BJ (cell line): ENCODE data around the gene UBAC1. TPM values are rescaled to one million over a fixed set of nuclear protein-coding genes. Genes with fewer than 3 reads are reported as not detected.
"Not testable (repeated sequence)": the region's sequence is repeated elsewhere in the genome, so short reads cannot be mapped to it uniquely, and the experiment has no call there.

ENCODE experiments used
- CTCF ChIA-PET: fragments of 350-600 bp; formaldehyde crosslinking; extraction: SDS; loops from one replicate; lab custom pipeline; 2021; ENCODE audit warnings: antibody characterized with exemption, inconsistent platforms; lab: Yijun Ruan, JAX
- POLR2A ChIA-PET: fragments of 300-600 bp; sonication (Branson Sonifier 250); formaldehyde crosslinking; extraction: SDS; loops from one replicate; lab custom pipeline; 2021; ENCODE audit warnings: antibody characterized with exemption; lab: Charles Lee
- DNase-seq: peaks from one replicate; pipeline ENCODE4 v3.0.0-alpha.2; 2011; ENCODE audit warnings: low read depth
- H3K27me3 ChIP-seq: 2 replicates; pipeline ENCODE4 v1.6.0; 2011; ENCODE audit warnings: low read length; ENCODE audit not compliant: control insufficient read depth, insufficient read depth
- H3K36me3 ChIP-seq: 2 replicates; pipeline ENCODE4 v1.5.1; 2011; ENCODE audit warnings: low read length; ENCODE audit not compliant: control insufficient read depth, insufficient read depth
- H3K4me3 ChIP-seq: 2 replicates; pipeline ENCODE4 v1.5.1; 2011; ENCODE audit warnings: low read depth, mild to moderate bottlenecking, control low read depth, low read length
- polyA plus RNA-seq: library from polyadenylated mRNA; depleted of rRNA; stranded (reverse); fragments of >200 nt; gene quantifications from 2 replicates; pipeline ENCODE4 v1.2.3, GENCODE V29; 2011
- TF ChIP-seq, protein P1 (sequence below): IDR thresholded peaks from 2 replicates; pipeline ENCODE4 v1.5.1; 2011; ENCODE audit warnings: low read depth, mild to moderate bottlenecking, control low read depth, inconsistent platforms, low read length, moderate library complexity; ENCODE audit not compliant: insufficient read depth

The UBAC1 gene
- polyA plus RNA-seq, 1 experiment: 50.2 TPM

DNA sequence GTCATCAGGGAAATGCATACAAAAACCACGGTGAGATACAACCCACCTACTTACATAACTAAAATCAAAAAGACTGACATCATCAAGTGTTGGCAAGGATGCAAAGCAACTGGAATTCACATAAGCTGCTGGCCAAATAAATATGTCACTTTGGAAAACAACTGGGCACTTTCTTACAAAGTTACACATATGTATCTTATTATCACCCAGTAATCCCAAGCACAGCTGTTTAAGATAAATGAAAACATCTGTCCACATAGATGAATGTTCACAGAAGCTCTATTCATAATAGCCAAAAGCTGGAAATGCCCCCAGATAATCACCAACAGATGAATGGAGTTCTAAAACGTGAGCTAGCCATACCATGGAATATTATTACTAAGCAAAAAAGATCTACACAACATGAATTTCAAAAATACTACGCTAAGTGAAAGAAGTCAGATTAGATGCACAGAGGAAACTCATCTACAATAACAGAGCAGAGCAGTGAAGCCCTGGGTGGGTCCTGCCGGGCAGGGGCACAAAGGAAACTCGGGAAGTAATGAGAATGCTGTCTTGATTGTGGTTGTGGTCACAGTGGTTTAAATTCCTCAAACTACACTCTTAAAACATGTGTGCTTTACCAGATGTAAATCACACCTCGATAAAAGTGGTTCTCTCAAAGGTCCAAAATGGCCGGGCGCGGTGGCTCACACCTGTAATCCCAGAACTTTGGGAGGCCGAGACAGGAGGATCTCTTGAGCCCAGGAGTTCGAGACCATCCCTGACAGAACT, 62.4 kb downstream of the UBAC1 start:
- Histone ChIP-seq H3K27me3 (no peaks in the 10 kb centered on the region), H3K36me3 (no peaks in the 10 kb centered on the region), H3K4me3 (no peak overlapping the region)
- TF ChIP-seq, protein P1, sequence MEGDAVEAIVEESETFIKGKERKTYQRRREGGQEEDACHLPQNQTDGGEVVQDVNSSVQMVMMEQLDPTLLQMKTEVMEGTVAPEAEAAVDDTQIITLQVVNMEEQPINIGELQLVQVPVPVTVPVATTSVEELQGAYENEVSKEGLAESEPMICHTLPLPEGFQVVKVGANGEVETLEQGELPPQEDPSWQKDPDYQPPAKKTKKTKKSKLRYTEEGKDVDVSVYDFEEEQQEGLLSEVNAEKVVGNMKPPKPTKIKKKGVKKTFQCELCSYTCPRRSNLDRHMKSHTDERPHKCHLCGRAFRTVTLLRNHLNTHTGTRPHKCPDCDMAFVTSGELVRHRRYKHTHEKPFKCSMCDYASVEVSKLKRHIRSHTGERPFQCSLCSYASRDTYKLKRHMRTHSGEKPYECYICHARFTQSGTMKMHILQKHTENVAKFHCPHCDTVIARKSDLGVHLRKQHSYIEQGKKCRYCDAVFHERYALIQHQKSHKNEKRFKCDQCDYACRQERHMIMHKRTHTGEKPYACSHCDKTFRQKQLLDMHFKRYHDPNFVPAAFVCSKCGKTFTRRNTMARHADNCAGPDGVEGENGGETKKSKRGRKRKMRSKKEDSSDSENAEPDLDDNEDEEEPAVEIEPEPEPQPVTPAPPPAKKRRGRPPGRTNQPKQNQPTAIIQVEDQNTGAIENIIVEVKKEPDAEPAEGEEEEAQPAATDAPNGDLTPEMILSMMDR: no peak
- ChIA-PET CTCF (no interaction called here), POLR2A (no interaction called here)
- peak; percentile 87 for DNase-seq

DNA sequence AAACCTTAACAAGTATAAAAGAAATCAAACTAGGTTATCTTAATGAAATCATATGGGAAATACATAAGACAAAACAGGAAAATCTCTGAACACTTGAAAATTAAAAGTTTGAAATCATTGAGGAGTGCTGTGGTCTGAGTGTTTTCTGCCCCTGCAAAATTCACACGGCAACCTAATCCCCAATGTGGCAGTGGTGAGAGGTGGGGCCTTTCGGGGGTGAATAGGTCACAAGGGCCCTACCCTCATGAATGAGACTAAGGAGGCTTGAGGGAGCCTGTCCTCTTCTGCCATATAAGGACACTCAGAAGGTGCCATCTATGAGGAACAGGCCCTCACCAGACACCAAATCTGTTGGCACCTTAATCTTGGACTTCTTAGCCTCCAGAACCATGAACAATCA, 64.5 kb downstream of the UBAC1 start:
- Histone ChIP-seq H3K36me3 (no peaks in the 10 kb centered on the region), H3K27me3 (no peaks in the 10 kb centered on the region), H3K4me3 (no peak overlapping the region)
- CTCF ChIA-PET: no interaction called here
- TF ChIP-seq, protein P1: no peak
- no peak for DNase-seq
- POLR2A ChIA-PET: no interaction called here

DNA sequence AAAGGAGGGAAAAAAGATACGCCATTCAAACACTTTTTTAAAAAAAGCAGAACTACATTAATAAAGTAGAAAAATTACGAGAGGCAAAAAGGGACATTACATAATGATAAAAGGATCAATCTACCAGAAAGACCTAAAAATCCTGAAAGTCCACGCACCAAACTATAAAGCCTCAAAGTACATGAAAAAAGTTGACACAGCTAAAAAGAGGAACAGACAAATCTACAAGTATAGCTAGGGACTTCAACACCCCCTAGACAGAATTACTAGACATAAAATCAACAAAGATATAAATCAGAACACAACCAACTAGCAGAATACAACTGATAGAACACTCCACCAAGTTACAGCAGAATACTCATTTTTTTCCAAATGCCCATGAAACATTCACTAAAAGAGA, 65.0 kb downstream of the UBAC1 start:
- Histone ChIP-seq H3K27me3 (no peaks in the 10 kb centered on the region), H3K36me3 (no peaks in the 10 kb centered on the region), H3K4me3 (no peak overlapping the region)
- DNase-seq: no peak
- ChIA-PET CTCF (no interaction called here), POLR2A (no interaction called here)
- TF ChIP-seq, protein P1: no peak

DNA sequence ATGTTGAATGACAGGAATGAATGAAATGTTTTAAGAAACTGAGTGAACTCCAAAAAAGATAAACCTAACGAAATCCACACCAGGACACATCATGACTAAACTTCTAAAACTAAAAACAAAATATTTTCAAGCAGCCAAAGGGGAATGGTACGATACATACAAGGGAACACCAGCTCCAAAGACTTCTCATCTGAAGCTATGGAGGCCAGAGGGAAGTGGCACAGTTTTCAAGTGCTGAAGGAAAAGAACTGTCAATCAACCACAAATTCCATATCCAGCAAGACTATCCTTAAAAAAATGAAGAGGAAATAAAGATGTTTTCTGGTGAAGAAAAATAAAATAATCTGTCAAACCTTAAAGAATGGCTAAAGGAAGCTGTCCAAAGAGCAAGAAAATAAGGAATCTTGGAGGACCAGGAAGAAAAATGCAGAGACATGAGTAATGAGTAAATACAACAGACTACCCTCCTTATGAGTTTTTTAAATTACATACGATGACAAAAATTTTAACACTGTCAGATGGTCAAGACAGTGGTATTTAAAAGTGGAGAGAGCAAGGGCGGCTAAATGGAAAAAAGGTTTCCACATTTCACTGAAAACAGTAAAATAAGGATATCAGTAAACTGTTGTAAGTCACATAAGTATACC, 65.8 kb downstream of the UBAC1 start:
- POLR2A ChIA-PET: no interaction called here
- CTCF ChIA-PET: no interaction called here
- Histone ChIP-seq H3K36me3 (no peaks in the 10 kb centered on the region), H3K4me3 (no peak overlapping the region), H3K27me3 (no peaks in the 10 kb centered on the region)
- TF ChIP-seq, protein P1: no peak
- no peak for DNase-seq

DNA sequence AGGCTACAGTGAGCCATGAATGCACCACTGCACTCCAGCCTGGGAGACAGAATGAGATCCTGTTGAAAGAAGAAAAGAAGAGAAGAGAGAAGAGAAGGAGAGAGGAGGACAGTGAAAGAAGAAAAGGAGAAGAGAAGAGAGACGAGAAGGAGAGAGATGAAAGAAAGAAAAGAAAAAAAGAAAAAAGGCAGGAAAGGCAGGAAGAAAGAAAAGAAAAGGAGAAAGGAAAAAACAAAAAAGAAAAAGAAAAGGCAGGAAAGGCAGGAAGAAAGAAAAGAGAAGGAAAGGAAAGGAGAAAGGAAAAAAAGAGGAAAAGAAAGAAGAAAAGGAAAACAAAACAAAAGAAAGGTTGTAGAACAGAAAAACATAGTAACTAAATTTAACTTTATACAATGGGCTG, 68.1 kb downstream of the UBAC1 start:
- Histone ChIP-seq H3K27me3 (no peaks in the 10 kb centered on the region), H3K36me3 (no peaks in the 10 kb centered on the region), H3K4me3 (no peak overlapping the region)
- TF ChIP-seq, protein P1: no peak
- CTCF ChIA-PET: no interaction called here
- POLR2A ChIA-PET: no interaction called here
- DNase-seq: no peak

DNA sequence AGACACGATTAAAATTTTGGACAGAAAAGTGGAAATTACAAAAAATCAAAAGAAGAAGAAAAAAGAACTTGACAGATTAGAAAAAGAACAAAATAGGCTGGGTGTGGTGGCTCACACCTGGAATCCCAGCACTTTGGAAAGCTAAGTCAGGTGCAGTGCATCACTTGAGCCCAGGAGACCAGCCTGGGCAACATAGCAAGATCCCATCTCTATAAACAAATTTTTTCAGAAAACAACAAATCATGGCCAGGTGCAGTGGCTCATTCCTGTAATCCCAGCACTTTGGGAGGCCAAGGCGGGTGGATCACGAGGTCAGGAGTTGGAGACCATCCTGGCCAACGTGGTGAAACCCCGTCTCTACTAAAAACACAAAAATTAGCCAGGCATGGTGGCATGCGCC, 68.8 kb downstream of the UBAC1 start:
- DNase-seq, H3K36me3 ChIP-seq, POLR2A ChIA-PET, H3K4me3 ChIP-seq, H3K27me3 ChIP-seq: not testable (repeated sequence)
- CTCF ChIA-PET: interaction anchor here (1.2 kb wide), 1 partner anchor 29 kb away, joined by 3 read pairs; no protein-coding TSS in a partner anchor
